ENCODE data around the gene KIF13A. TPM values are rescaled to one million over a fixed set of nuclear protein-coding genes. Genes with fewer than 3 reads are reported as not detected.
"Not testable (repeated sequence)": the region's sequence is repeated elsewhere in the genome, so short reads cannot be mapped to it uniquely, and the experiment has no call there.

Gene KIF13A
- total and polyA plus RNA-seq, 12 donors = 17.4 to 91.6 (median 52.3) TPM

GRCh38 chr6:17917837-17918763, 69.3 kb downstream of the KIF13A start:
- no peak for TF ChIP-seq CTCF (IDR thresholded peaks at IDR 0.05)

GRCh38 chr6:17914651-17915050, 72.8 kb downstream of the KIF13A start:
- H3K4me3 ChIP-seq = no peak overlapping the region
- no peak for DNase-seq
- TF ChIP-seq CTCF (IDR thresholded peaks at IDR 0.05) (no peak), POLR2A (IDR thresholded peaks at IDR 0.05) (no peak)
- WGBS, 4 donors = 92 to 100% (median 95%) methylated on average over 2 of the region's 2 CpGs
- H3K27ac ChIP-seq = no peak overlapping the region
- intact Hi-C loops (cut with DNase I) = no loop called here
- H3K4me1 ChIP-seq (replicated peaks in 1 of 2) = no peaks in the 10 kb centered on the region
- H3K36me3 ChIP-seq (replicated peaks in 1 of 2) = no peaks in the 10 kb centered on the region
- no peaks in the 10 kb centered on the region for H3K9me3 ChIP-seq (replicated peaks in 1 of 3)
- no peaks in the 10 kb centered on the region for H3K27me3 ChIP-seq

More at GRCh38 chr6:17917837-17918763, 69.3 kb downstream of the KIF13A start:
- intact Hi-C loops (cut with DNase I) = no loop called here
- Histone ChIP-seq H3K4me3 (no peak overlapping the region), H3K27ac (no peak overlapping the region), H3K4me1 (replicated peaks in 1 of 2) (peaks cover 2 to 7% of the 10 kb centered on the region in 2 donors), H3K27me3 (no peaks in the 10 kb centered on the region), H3K36me3 (replicated peaks in 1 of 2) (no peaks in the 10 kb centered on the region), H3K9me3 (replicated peaks in 1 of 3) (no peaks in the 10 kb centered on the region)
- WGBS, 4 donors = 93 to 96% (median 93%) methylated on average over 9 of the region's 9 CpGs
- no peak for DNase-seq

GRCh38 chr6:17912521-17912920, 74.9 kb downstream of the KIF13A start:
- no peak for TF ChIP-seq POLR2A (IDR thresholded peaks at IDR 0.05)
- no peak for TF ChIP-seq CTCF (IDR thresholded peaks at IDR 0.05)
- Histone ChIP-seq H3K36me3 (replicated peaks in 1 of 2) (no peaks in the 10 kb centered on the region), H3K4me1 (replicated peaks in 1 of 2) (peaks cover 14 to 15% of the 10 kb centered on the region in 2 donors), H3K27me3 (no peaks in the 10 kb centered on the region), H3K9me3 (replicated peaks in 1 of 3) (no peaks in the 10 kb centered on the region), H3K4me3 (no peak overlapping the region), H3K27ac (no peak overlapping the region)
- intact Hi-C loops (cut with DNase I) = no loop called here
- no peak for DNase-seq

GRCh38 chr6:17911656-17912055, 75.8 kb downstream of the KIF13A start:
- DNase-seq; H3K27me3 ChIP-seq; intact Hi-C loops (cut with DNase I); H3K9me3 ChIP-seq (replicated peaks in 1 of 3); H3K36me3 ChIP-seq (replicated peaks in 1 of 2); H3K4me3 ChIP-seq; H3K27ac ChIP-seq: not testable (repeated sequence)
- peaks cover 22 to 24% of the 10 kb centered on the region in 2 donors for H3K4me1 ChIP-seq (replicated peaks in 1 of 2)
- 88 to 91% (median 89%) methylated on average over 11 of the region's 11 CpGs for WGBS, 4 donors

GRCh38 chr6:17910189-17910588, 77.2 kb downstream of the KIF13A start:
- WGBS, 4 donors = 43 to 71% (median 47%) methylated on average over 2 of the region's 2 CpGs
- H3K9me3 ChIP-seq (replicated peaks in 1 of 3) = no peaks in the 10 kb centered on the region
- DNase-seq = no peak
- peaks cover 34 to 38% of the 10 kb centered on the region in 2 donors for H3K4me1 ChIP-seq (replicated peaks in 1 of 2)
- no peak overlapping the region for H3K27ac ChIP-seq
- intact Hi-C loops (cut with DNase I) = no loop called here
- H3K27me3 ChIP-seq = no peaks in the 10 kb centered on the region
- no peak overlapping the region for H3K4me3 ChIP-seq
- no peaks in the 10 kb centered on the region for H3K36me3 ChIP-seq (replicated peaks in 1 of 2)
- TF ChIP-seq POLR2A (IDR thresholded peaks at IDR 0.05) = no peak
- no peak for TF ChIP-seq CTCF (IDR thresholded peaks at IDR 0.05)
